RWPE2 (cell line): ENCODE data around the gene POLR3B.

Experiments
- ATAC-seq: fragments of 200-7000 bp; cut with Tn5 transposase; 3 replicates; pipeline ENCODE4 v1.9.1; 2021; ENCODE audit warnings: low read depth
- DNase-seq: peaks from one replicate; pipeline ENCODE4 v3.0.0-alpha.2; 2020; ENCODE audit warnings: low spot score
- H3K27ac ChIP-seq: fragments of 450-650 bp; 2 replicates; pipeline ENCODE4 v1.5.1; 2017; ENCODE audit warnings: mild to moderate bottlenecking; ENCODE audit not compliant: poor library complexity, severe bottlenecking
- H3K27me3 ChIP-seq: fragments of 250-450 bp; sonication (Bioruptor Pico); 2 replicates; pipeline ENCODE4 v1.5.1; 2021; ENCODE audit warnings: mild to moderate bottlenecking, moderate library complexity; ENCODE audit not compliant: insufficient read depth, poor library complexity, severe bottlenecking
- H3K36me3 ChIP-seq: fragments of 250-450 bp; sonication (Bioruptor Pico); 2 replicates; pipeline ENCODE4 v1.5.1; 2020; ENCODE audit warnings: low read depth, mild to moderate bottlenecking, moderate library complexity
- H3K4me1 ChIP-seq: fragments of 250-450 bp; sonication (Bioruptor Pico); 2 replicates; pipeline ENCODE4 v1.5.1; 2021; ENCODE audit warnings: mild to moderate bottlenecking, moderate library complexity; ENCODE audit not compliant: insufficient read depth, poor library complexity, severe bottlenecking
- H3K4me3 ChIP-seq: fragments of 250-450 bp; sonication (Bioruptor Pico); 2 replicates; pipeline ENCODE4 v1.5.1; 2021; ENCODE audit warnings: mild to moderate bottlenecking, moderate library complexity; ENCODE audit not compliant: severe bottlenecking
- H3K9me3 ChIP-seq: fragments of 250-450 bp; sonication (Bioruptor Pico); 2 replicates; pipeline ENCODE4 v1.5.1; 2021; ENCODE audit warnings: mild to moderate bottlenecking, moderate library complexity; ENCODE audit not compliant: severe bottlenecking
- TF ChIP-seq, protein P1 (sequence below): fragments of 450-650 bp; IDR thresholded peaks from one replicate; pipeline ENCODE4 v1.5.1; 2017; ENCODE audit warnings: mild to moderate bottlenecking, moderate library complexity; ENCODE audit not compliant: poor library complexity, severe bottlenecking

Gene POLR3B

GRCh38 chr12:106431839-106432411, 74.4 kb downstream of the POLR3B start:
- no peak for ATAC-seq
- no peak for DNase-seq
- TF ChIP-seq, protein P1, sequence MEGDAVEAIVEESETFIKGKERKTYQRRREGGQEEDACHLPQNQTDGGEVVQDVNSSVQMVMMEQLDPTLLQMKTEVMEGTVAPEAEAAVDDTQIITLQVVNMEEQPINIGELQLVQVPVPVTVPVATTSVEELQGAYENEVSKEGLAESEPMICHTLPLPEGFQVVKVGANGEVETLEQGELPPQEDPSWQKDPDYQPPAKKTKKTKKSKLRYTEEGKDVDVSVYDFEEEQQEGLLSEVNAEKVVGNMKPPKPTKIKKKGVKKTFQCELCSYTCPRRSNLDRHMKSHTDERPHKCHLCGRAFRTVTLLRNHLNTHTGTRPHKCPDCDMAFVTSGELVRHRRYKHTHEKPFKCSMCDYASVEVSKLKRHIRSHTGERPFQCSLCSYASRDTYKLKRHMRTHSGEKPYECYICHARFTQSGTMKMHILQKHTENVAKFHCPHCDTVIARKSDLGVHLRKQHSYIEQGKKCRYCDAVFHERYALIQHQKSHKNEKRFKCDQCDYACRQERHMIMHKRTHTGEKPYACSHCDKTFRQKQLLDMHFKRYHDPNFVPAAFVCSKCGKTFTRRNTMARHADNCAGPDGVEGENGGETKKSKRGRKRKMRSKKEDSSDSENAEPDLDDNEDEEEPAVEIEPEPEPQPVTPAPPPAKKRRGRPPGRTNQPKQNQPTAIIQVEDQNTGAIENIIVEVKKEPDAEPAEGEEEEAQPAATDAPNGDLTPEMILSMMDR = no peak

DNA sequence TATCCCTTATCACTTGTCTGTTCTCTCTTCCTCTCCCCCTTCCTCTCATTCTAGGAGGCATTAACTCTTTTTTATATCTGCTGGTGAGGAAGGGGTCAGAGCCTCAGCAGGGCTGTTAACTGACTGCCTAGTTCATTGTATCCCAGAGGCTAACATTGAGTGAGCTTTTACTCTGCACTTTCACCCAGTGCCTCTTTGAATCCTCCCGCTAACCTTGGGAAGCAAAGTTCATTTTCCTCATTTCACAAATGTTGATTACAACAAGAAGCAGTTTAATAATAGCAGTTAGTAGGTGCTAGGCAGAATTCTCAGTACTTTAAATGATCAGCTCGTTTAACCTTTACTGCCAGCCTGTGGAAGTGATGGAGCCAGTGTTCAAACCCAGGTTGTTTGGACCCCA, 75.5 kb downstream of the POLR3B start:
- no peak overlapping the region for H3K27ac ChIP-seq
- ATAC-seq (no peak), DNase-seq (no peak)
- TF ChIP-seq, protein P1 = no peak
- H3K4me3 ChIP-seq = no peak overlapping the region
- H3K9me3 ChIP-seq = no peaks in the 10 kb centered on the region
- H3K36me3 ChIP-seq = peaks cover 39% of the 10 kb centered on the region
- no peaks in the 10 kb centered on the region for H3K4me1 ChIP-seq
- H3K27me3 ChIP-seq = no peaks in the 10 kb centered on the region

More at GRCh38 chr12:106431839-106432411, 74.4 kb downstream of the POLR3B start:
- Histone ChIP-seq H3K9me3 (no peaks in the 10 kb centered on the region), H3K27ac (no peak overlapping the region), H3K36me3 (peaks cover 40% of the 10 kb centered on the region), H3K4me1 (no peaks in the 10 kb centered on the region), H3K4me3 (no peak overlapping the region), H3K27me3 (no peaks in the 10 kb centered on the region)

DNA sequence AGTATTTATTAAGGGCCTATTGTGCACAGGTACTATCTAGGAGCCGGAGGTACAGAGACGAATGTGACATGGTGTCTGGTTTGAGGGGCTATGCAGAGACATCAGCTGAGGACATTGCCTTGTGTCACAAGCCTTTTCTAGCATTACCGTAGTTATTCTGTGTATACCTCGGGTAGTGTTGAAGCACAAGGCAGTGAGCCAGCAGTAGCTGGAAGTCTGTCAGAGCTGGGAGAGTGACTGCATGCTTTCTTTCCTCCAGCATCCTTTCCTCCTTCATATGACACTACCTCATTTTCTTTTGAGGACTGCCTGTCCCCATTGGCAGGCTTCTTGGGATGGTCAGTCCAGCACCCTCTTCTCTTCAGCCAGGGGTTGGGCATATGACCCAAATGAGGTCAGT, 77.0 kb downstream of the POLR3B start:
- no peaks in the 10 kb centered on the region for H3K9me3 ChIP-seq
- peaks cover 45% of the 10 kb centered on the region for H3K36me3 ChIP-seq

DNA sequence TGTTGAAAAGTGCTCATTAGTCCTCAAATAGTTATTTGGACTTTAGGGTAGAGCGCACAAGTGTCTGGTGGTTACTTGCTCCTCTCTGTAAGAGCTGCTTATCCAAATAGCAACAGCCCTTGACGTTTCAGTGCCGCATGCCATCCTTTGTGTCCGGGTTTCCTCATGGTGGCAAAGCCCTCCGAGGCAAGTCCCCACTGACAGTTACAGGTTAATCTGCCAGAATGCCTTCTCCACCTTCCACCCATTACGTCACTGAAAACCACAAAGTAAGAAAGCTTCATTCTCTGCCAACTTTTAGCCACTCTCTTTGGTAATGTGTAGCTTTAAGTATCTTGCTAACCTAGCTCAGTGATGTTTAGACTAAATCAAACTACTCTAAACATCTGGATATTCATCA, 78.6 kb downstream of the POLR3B start:
- no peak for ATAC-seq
- H3K27ac ChIP-seq = no peak overlapping the region
- no peak overlapping the region for H3K4me3 ChIP-seq
- no peaks in the 10 kb centered on the region for H3K4me1 ChIP-seq
- H3K27me3 ChIP-seq = no peaks in the 10 kb centered on the region
- TF ChIP-seq, protein P1 = no peak
- H3K9me3 ChIP-seq = no peaks in the 10 kb centered on the region
- DNase-seq = no peak
- peaks cover 41% of the 10 kb centered on the region for H3K36me3 ChIP-seq

More for the DNA sequence above, 77.0 kb downstream of the POLR3B start:
- H3K4me3 ChIP-seq = no peak overlapping the region
- H3K27me3 ChIP-seq = no peaks in the 10 kb centered on the region
- ATAC-seq = no peak
- TF ChIP-seq, protein P1 = no peak
- H3K27ac ChIP-seq = no peak overlapping the region
- DNase-seq = no peak
- H3K4me1 ChIP-seq = no peaks in the 10 kb centered on the region

DNA sequence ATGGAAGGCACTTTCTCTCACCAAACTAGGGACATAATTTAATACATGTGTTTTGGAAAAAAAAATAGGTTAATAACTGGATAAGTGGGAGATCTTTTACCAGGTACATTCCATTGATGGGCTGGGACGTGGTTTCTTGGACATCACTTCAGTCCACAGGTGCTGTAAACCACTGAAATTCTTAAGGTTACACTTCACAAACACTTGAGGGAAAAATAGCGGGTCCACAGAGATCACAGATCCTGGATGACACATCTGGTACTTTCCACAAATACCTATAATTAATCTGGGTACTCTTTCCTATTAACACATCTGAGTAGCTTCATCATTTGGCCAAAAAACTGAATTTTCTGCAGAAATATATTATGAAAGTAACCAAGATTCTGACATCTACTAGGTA, 85.0 kb downstream of the POLR3B start:
- no peaks in the 10 kb centered on the region for H3K4me1 ChIP-seq
- TF ChIP-seq, protein P1 = no peak
- H3K27me3 ChIP-seq = no peaks in the 10 kb centered on the region
- ATAC-seq (no peak), DNase-seq (no peak)
- H3K36me3 ChIP-seq = peaks cover 30% of the 10 kb centered on the region
- H3K9me3 ChIP-seq = no peaks in the 10 kb centered on the region
- no peak overlapping the region for H3K27ac ChIP-seq
- no peak overlapping the region for H3K4me3 ChIP-seq
